GM23338 (cell line): Measurements from ENCODE around the gene PHLPP2. TPM values are rescaled to one million over a fixed set of nuclear protein-coding genes. Genes with fewer than 3 reads are reported as not detected.
A peak's percentile ranks its signal among the peaks of the same experiment; 100 is the strongest.

ENCODE experiments used
- ATAC-seq: fragments of 200-7000 bp; cut with Tn5 transposase; 3 replicates; pipeline ENCODE4 v1.9.1; 2020
- DNase-seq: peaks from one replicate; pipeline ENCODE4 v3.0.0-alpha.2; 2015; ENCODE audit warnings: low spot score
- H2AFZ ChIP-seq: fragments of 200-600 bp; sonication (generic); 2 replicates; pipeline ENCODE4 v1.8.0; 2016; ENCODE audit warnings: antibody characterized with exemption, mild to moderate bottlenecking, moderate library complexity
- H3F3A ChIP-seq: fragments of 200-600 bp; sonication (generic); replicated peaks from 2 replicates; pipeline ENCODE4 v1.8.0; 2017; ENCODE audit warnings: antibody characterized with exemption, mixed run types, low read depth
- H3K27ac ChIP-seq: fragments of 200-600 bp; sonication (generic); 2 replicates; pipeline ENCODE4 v1.6.1; 2016; ENCODE audit warnings: low read depth
- H3K27me3 ChIP-seq: fragments of 200-600 bp; sonication (generic); 2 replicates; pipeline ENCODE4 v1.8.0; 2016; ENCODE audit warnings: mild to moderate bottlenecking, mixed run types, moderate library complexity; ENCODE audit not compliant: insufficient read depth
- H3K36me3 ChIP-seq: fragments of 200-600 bp; sonication (generic); 2 replicates; pipeline ENCODE4 v1.8.0; 2016; ENCODE audit warnings: mild to moderate bottlenecking; ENCODE audit not compliant: insufficient read depth
- H3K4me1 ChIP-seq: fragments of 200-600 bp; sonication (generic); 2 replicates; pipeline ENCODE4 v1.8.0; 2016; ENCODE audit warnings: mild to moderate bottlenecking, moderate library complexity; ENCODE audit not compliant: insufficient read depth
- H3K4me2 ChIP-seq: fragments of 200-600 bp; sonication (generic); 2 replicates; pipeline ENCODE4 v1.7.1; 2017; ENCODE audit warnings: mixed run types
- H3K4me3 ChIP-seq: fragments of 200-600 bp; sonication (generic); 2 replicates; pipeline ENCODE4 v1.6.1; 2016; ENCODE audit warnings: mixed run types
- H3K79me2 ChIP-seq: fragments of 200-600 bp; sonication (generic); replicated peaks from 2 replicates; pipeline ENCODE4 v1.8.0; 2017; ENCODE audit warnings: mild to moderate bottlenecking; ENCODE audit not compliant: insufficient read depth
- H3K9me2 ChIP-seq: fragments of 200-600 bp; sonication (generic); 2 replicates; pipeline ENCODE4 v1.8.0; 2017; ENCODE audit not compliant: insufficient read depth
- H4K20me1 ChIP-seq: fragments of 200-600 bp; sonication (generic); replicated peaks from 2 replicates; pipeline ENCODE4 v1.8.0; 2017; ENCODE audit warnings: mild to moderate bottlenecking; ENCODE audit not compliant: insufficient read depth
- H3K27ac Mint-ChIP-seq: 2 replicates; pipeline ENCODE4 v1.8.0; 2020; ENCODE audit warnings: inconsistent platforms, mild to moderate bottlenecking, moderate library complexity, mixed read lengths
- H3K27me3 Mint-ChIP-seq: 3 replicates; pipeline ENCODE4 v1.8.0; 2022; ENCODE audit warnings: low read depth, mild to moderate bottlenecking, moderate library complexity, mixed read lengths, inconsistent platforms; ENCODE audit not compliant: insufficient read depth, poor library complexity
- H3K36me3 Mint-ChIP-seq: 3 replicates; pipeline ENCODE4 v1.8.0; 2021; ENCODE audit warnings: low read depth, mild to moderate bottlenecking, inconsistent platforms, moderate library complexity, mixed read lengths
- H3K4me1 Mint-ChIP-seq: 3 replicates; pipeline ENCODE4 v1.8.0; 2020; ENCODE audit warnings: mild to moderate bottlenecking, inconsistent platforms, mixed read lengths
- H3K4me3 Mint-ChIP-seq: 3 replicates; pipeline ENCODE4 v1.8.0; 2021; ENCODE audit warnings: moderate library complexity, mild to moderate bottlenecking, inconsistent platforms, mixed read lengths
- H3K9me3 Mint-ChIP-seq: 3 replicates; pipeline ENCODE4 v1.8.0; 2020; ENCODE audit warnings: moderate library complexity, mild to moderate bottlenecking, inconsistent platforms, mixed read lengths
- CREB1 ChIP-seq: fragments of 250-450 bp; sonication (Bioruptor Pico); IDR thresholded peaks from 2 replicates; pipeline ENCODE4 v1.5.0; 2020; ENCODE audit warnings: low read depth, mild to moderate bottlenecking, moderate library complexity
- JUNB ChIP-seq: IDR thresholded peaks from one replicate; pipeline ENCODE4 v1.6.1; 2016; ENCODE audit warnings: antibody characterized with exemption; ENCODE audit not compliant: unreplicated experiment
- NANOG ChIP-seq: IDR thresholded peaks from 2 replicates; pipeline ENCODE4 v1.6.1; 2016; ENCODE audit warnings: antibody characterized with exemption, borderline replicate concordance
- ZNF114 ChIP-seq: fragments of 250-450 bp; sonication (Bioruptor Pico); IDR thresholded peaks from 2 replicates; pipeline ENCODE4 v1.5.0; 2020; ENCODE audit warnings: mild to moderate bottlenecking, moderate library complexity
- polyA plus RNA-seq: library from polyadenylated mRNA; unstranded; fragments of >200 nt; fragmentation: Nextera tagmentation; extraction: Ambion mirVana; gene quantifications from 2 replicates; pipeline ENCODE4 v1.2.1, GENCODE V29; 2016
- total RNA-seq: library from RNA; depleted of rRNA; stranded (reverse); fragments of >200 nt; shearing (Covaris generic); gene quantifications from 2 replicates; pipeline ENCODE4 v1.2.3, GENCODE V29; 2014
- TF ChIP-seq, protein P1 (sequence below): IDR thresholded peaks from 2 replicates; pipeline ENCODE4 v1.6.1; 2016; ENCODE audit warnings: antibody characterized with exemption
- TF ChIP-seq, protein P2 (sequence below): fragments of 250-450 bp; sonication (Bioruptor Pico); IDR thresholded peaks from 2 replicates; pipeline ENCODE4 v1.5.0; 2020; ENCODE audit warnings: mild to moderate bottlenecking, moderate library complexity
- TF ChIP-seq, protein P3 (sequence below), 2 experiments: fragments of 200-600 bp in 1 of 2; sonication (generic) in 1 of 2; conservative IDR thresholded peaks; 2 replicates each; pipeline versions ENCODE4 v1.5.1 to v1.6.1; 2016 to 2017; ENCODE audit warnings: antibody characterized with exemption in 2 of 2, low read depth in 2 of 2, mild to moderate bottlenecking in 2 of 2, moderate library complexity in 1 of 2

Gene PHLPP2
- total and polyA plus RNA-seq, 2 experiments from 2014 or later, result 4.2 to 20.5 TPM

DNA sequence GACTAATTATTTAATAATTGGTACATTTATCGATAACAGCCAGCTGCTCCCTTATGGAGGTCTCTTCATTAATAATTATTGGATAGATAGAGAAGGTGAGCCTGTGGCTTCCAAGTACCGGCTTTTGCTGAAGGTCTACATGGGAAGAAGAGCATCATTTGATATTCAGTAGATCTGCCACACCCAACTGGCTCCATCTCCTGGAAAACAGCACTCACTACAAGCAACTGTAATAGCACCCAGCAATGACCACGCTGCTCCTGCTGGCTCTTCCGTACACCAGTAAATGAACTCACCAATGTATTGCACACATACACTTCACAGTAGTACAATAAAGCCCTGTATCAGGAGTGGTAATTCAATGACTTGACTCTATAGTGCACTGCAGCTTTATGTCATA lies 79.1 kb downstream of the PHLPP2 start:
- no peaks in the 10 kb centered on the region for H3K9me3 Mint-ChIP-seq
- peak; percentile 76 for ATAC-seq

More for the DNA sequence above, 79.1 kb downstream of the PHLPP2 start:
- Histone ChIP-seq H4K20me1 (peaks cover 16% of the 10 kb centered on the region; the same call in 1 of the 2 replicates), H3K4me1 (peaks cover 6% of the 10 kb centered on the region; the same call in 1 of the 2 replicates), H3K27me3 (no peaks in the 10 kb centered on the region), H3K36me3 (peaks cover 5% of the 10 kb centered on the region), H3K4me2 (no peak overlapping the region), H3K9me2 (no peaks in the 10 kb centered on the region), H3K4me3 (no peak overlapping the region), H3F3A (peaks cover 7% of the 10 kb centered on the region; the same call in 1 of the 2 replicates), H3K27ac (no peak overlapping the region), H2AFZ (no peak overlapping the region), H3K79me2 (no peaks in the 10 kb centered on the region)
- H3K27ac Mint-ChIP-seq, result no peak overlapping the region
- peaks cover 25% of the 10 kb centered on the region for H3K36me3 Mint-ChIP-seq
- no peak overlapping the region for H3K4me3 Mint-ChIP-seq
- H3K4me1 Mint-ChIP-seq, result peaks cover 5% of the 10 kb centered on the region; the same call in 2 of the 3 replicates
- TF ChIP-seq, protein P1, sequence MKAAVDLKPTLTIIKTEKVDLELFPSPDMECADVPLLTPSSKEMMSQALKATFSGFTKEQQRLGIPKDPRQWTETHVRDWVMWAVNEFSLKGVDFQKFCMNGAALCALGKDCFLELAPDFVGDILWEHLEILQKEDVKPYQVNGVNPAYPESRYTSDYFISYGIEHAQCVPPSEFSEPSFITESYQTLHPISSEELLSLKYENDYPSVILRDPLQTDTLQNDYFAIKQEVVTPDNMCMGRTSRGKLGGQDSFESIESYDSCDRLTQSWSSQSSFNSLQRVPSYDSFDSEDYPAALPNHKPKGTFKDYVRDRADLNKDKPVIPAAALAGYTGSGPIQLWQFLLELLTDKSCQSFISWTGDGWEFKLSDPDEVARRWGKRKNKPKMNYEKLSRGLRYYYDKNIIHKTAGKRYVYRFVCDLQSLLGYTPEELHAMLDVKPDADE, result no peak
- TF ChIP-seq CREB1 (CRISPR knock-in tag) (no peak), ZNF114 (CRISPR knock-in tag) (no peak), JUNB (no peak), NANOG (no peak)
- TF ChIP-seq, protein P2, sequence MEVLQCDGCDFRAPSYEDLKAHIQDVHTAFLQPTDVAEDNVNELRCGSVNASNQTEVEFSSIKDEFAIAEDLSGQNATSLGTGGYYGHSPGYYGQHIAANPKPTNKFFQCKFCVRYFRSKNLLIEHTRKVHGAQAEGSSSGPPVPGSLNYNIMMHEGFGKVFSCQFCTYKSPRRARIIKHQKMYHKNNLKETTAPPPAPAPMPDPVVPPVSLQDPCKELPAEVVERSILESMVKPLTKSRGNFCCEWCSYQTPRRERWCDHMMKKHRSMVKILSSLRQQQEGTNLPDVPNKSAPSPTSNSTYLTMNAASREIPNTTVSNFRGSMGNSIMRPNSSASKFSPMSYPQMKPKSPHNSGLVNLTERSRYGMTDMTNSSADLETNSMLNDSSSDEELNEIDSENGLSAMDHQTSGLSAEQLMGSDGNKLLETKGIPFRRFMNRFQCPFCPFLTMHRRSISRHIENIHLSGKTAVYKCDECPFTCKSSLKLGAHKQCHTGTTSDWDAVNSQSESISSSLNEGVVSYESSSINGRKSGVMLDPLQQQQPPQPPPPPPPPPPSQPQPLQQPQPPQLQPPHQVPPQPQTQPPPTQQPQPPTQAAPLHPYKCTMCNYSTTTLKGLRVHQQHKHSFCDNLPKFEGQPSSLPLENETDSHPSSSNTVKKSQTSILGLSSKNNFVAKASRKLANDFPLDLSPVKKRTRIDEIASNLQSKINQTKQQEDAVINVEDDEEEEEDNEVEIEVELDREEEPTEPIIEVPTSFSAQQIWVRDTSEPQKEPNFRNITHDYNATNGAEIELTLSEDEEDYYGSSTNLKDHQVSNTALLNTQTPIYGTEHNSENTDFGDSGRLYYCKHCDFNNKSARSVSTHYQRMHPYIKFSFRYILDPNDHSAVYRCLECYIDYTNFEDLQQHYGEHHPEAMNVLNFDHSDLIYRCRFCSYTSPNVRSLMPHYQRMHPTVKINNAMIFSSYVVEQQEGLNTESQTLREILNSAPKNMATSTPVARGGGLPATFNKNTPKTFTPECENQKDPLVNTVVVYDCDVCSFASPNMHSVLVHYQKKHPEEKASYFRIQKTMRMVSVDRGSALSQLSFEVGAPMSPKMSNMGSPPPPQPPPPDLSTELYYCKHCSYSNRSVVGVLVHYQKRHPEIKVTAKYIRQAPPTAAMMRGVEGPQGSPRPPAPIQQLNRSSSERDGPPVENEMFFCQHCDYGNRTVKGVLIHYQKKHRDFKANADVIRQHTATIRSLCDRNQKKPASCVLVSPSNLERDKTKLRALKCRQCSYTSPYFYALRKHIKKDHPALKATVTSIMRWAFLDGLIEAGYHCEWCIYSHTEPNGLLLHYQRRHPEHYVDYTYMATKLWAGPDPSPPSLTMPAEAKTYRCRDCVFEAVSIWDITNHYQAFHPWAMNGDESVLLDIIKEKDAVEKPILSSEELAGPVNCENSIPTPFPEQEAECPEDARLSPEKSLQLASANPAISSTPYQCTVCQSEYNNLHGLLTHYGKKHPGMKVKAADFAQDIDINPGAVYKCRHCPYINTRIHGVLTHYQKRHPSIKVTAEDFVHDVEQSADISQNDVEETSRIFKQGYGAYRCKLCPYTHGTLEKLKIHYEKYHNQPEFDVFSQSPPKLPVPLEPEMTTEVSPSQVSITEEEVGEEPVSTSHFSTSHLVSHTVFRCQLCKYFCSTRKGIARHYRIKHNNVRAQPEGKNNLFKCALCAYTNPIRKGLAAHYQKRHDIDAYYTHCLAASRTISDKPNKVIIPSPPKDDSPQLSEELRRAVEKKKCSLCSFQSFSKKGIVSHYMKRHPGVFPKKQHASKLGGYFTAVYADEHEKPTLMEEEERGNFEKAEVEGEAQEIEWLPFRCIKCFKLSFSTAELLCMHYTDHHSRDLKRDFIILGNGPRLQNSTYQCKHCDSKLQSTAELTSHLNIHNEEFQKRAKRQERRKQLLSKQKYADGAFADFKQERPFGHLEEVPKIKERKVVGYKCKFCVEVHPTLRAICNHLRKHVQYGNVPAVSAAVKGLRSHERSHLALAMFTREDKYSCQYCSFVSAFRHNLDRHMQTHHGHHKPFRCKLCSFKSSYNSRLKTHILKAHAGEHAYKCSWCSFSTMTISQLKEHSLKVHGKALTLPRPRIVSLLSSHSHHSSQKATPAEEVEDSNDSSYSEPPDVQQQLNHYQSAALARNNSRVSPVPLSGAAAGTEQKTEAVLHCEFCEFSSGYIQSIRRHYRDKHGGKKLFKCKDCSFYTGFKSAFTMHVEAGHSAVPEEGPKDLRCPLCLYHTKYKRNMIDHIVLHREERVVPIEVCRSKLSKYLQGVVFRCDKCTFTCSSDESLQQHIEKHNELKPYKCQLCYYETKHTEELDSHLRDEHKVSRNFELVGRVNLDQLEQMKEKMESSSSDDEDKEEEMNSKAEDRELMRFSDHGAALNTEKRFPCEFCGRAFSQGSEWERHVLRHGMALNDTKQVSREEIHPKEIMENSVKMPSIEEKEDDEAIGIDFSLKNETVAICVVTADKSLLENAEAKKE (CRISPR knock-in tag), result no peak
- TF ChIP-seq, protein P3, sequence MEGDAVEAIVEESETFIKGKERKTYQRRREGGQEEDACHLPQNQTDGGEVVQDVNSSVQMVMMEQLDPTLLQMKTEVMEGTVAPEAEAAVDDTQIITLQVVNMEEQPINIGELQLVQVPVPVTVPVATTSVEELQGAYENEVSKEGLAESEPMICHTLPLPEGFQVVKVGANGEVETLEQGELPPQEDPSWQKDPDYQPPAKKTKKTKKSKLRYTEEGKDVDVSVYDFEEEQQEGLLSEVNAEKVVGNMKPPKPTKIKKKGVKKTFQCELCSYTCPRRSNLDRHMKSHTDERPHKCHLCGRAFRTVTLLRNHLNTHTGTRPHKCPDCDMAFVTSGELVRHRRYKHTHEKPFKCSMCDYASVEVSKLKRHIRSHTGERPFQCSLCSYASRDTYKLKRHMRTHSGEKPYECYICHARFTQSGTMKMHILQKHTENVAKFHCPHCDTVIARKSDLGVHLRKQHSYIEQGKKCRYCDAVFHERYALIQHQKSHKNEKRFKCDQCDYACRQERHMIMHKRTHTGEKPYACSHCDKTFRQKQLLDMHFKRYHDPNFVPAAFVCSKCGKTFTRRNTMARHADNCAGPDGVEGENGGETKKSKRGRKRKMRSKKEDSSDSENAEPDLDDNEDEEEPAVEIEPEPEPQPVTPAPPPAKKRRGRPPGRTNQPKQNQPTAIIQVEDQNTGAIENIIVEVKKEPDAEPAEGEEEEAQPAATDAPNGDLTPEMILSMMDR (conservative IDR thresholded peaks at IDR 0.05; ENCODE audit: low read depth in 2 of 2), result peak; percentile 61 to 75
- H3K27me3 Mint-ChIP-seq, result peaks cover 2% of the 10 kb centered on the region
- peak; percentile 70 for DNase-seq
